HUES6 (cell line): ENCODE measurements around the gene THAP4.
A peak's percentile ranks its signal among the peaks of the same experiment; 100 is the strongest.

ENCODE experiments used
- H3K27ac ChIP-seq: 2 replicates; pipeline ENCODE4 v1.7.0; 2013; ENCODE audit warnings: low read depth, mild to moderate bottlenecking, low read length, inconsistent platforms
- H3K27me3 ChIP-seq: 2 replicates; pipeline ENCODE4 v1.6.1; 2013; ENCODE audit warnings: low read length; ENCODE audit not compliant: control insufficient read depth, insufficient read depth
- H3K36me3 ChIP-seq: 2 replicates; pipeline ENCODE4 v1.6.1; 2013; ENCODE audit warnings: low read length; ENCODE audit not compliant: control insufficient read depth, insufficient read depth
- H3K4me1 ChIP-seq: 2 replicates; pipeline ENCODE4 v1.6.1; 2013; ENCODE audit warnings: low read length; ENCODE audit not compliant: control insufficient read depth, insufficient read depth
- H3K4me3 ChIP-seq: 2 replicates; pipeline ENCODE4 v1.5.1; 2013; ENCODE audit warnings: low read depth, low read length
- H3K9ac ChIP-seq: one replicate; pipeline ENCODE4 v1.6.1; 2013; ENCODE audit warnings: mild to moderate bottlenecking, low read length
- H3K9me3 ChIP-seq: 2 replicates; pipeline ENCODE4 v1.6.1; 2013; ENCODE audit warnings: low read depth, low read length; ENCODE audit not compliant: control insufficient read depth, insufficient read depth

Gene THAP4

DNA sequence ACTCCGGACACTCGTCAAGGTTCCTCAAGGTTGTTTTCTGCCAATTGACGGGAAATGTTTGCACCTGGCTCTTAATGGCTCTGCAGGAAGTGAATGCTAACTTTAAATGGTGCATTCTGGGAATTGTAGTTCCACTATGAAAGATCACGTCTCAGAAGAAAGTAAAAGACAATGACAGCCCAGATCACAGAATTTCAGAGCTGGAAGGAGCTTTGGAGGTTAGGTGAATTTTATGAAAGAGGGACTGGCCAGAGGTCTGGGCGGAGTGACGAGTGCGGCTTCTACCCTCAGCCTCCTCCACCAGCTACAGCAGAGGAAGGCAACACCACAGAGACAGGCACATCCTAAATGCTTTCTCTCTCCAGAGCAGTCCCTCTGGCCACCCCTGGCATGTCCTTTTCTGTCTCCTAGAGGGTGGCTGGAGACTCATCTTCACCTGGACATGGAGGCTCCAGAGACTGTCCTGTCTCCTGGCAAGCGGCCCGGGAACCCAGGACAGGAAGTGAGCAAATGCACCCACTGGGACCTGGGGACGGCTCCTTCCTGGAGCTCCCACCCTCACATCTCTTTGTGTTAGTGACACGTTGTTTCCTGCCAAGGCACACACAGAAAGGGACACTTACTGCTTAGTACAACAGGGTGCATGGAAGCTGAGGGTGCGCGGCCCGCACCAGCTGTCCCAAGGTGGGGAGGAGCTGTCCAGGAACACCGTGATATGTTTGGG is 19.4 kb downstream of the THAP4 start:
- peaks cover 7% of the 10 kb centered on the region; the same call in 1 of the 2 replicates for H3K36me3 ChIP-seq
- H3K27me3 ChIP-seq: no peaks in the 10 kb centered on the region
- peaks cover 7% of the 10 kb centered on the region for H3K4me1 ChIP-seq
- no peak overlapping the region for H3K9ac ChIP-seq
- H3K9me3 ChIP-seq: no peaks in the 10 kb centered on the region
- peak overlapping the region; percentile 43 for H3K4me3 ChIP-seq
- no peak overlapping the region for H3K27ac ChIP-seq

GRCh38 chr2:241616168-241617125 is 20.5 kb downstream of the THAP4 start:
- Histone ChIP-seq H3K9me3 (no peaks in the 10 kb centered on the region), H3K27me3 (no peaks in the 10 kb centered on the region), H3K9ac (no peak overlapping the region), H3K36me3 (peaks cover 7% of the 10 kb centered on the region; the same call in 1 of the 2 replicates), H3K27ac (no peak overlapping the region), H3K4me3 (no peak overlapping the region), H3K4me1 (peaks cover 7% of the 10 kb centered on the region)

- Histone ChIP-seq H3K4me1 (peaks cover 12% of the 10 kb centered on the region), H3K9me3 (no peaks in the 10 kb centered on the region), H3K27me3 (no peaks in the 10 kb centered on the region), H3K9ac (no peak overlapping the region), H3K27ac (no peak overlapping the region), H3K4me3 (no peak overlapping the region), H3K36me3 (peaks cover 7% of the 10 kb centered on the region; the same call in 1 of the 2 replicates)
Observed at GRCh38 chr2:241615522-241616052, 21.4 kb downstream of the THAP4 start.

GRCh38 chr2:241615041-241615440 is 21.9 kb downstream of the THAP4 start:
- no peak overlapping the region for H3K9ac ChIP-seq
- no peak overlapping the region for H3K4me3 ChIP-seq
- H3K27ac ChIP-seq: no peak overlapping the region

DNA sequence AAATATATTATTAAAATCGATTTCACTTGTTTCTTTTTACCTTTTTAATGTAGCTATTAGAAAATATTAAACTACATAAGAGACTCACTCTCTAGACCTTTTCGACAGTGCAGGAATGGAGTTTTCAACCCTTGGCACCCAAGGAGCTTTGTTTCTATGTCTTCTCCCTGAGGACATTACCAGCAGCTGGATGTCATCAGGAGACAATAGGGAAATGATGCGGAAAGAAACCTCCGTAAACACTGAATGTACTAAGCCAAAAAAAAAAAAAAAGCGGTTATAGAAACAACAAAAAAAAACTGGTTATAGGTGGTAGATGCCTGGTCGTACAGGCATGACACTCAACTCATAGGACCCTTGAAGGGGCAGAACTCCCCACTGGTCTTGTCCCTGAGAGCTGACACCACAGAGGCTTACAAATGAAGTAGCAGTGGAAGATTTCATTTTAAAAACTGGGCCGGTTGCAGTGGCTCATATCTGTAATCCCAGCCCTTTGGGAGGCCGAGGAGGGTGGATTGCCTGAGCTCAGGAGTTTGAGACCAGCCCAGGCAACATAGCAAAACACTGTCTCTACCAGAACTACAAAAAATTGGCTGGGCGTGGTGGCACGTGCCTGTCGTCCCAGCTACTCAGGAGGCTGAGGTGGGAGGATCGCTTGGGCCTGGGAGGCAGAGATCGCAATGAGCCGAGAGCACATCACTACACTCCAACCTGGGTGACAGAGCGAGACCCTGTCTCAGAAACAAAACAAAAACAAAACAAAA is 23.8 kb downstream of the THAP4 start:
- no peaks in the 10 kb centered on the region for H3K27me3 ChIP-seq
- no peak overlapping the region for H3K4me3 ChIP-seq
- H3K36me3 ChIP-seq: no peaks in the 10 kb centered on the region
- H3K9me3 ChIP-seq: no peaks in the 10 kb centered on the region
- no peak overlapping the region for H3K27ac ChIP-seq
- no peak overlapping the region for H3K9ac ChIP-seq
- peaks cover 12% of the 10 kb centered on the region for H3K4me1 ChIP-seq

More at GRCh38 chr2:241615041-241615440, 21.9 kb downstream of the THAP4 start:
- peaks cover 12% of the 10 kb centered on the region for H3K4me1 ChIP-seq
- peaks cover 7% of the 10 kb centered on the region; the same call in 1 of the 2 replicates for H3K36me3 ChIP-seq
- H3K27me3 ChIP-seq: no peaks in the 10 kb centered on the region
- H3K9me3 ChIP-seq: no peaks in the 10 kb centered on the region

DNA sequence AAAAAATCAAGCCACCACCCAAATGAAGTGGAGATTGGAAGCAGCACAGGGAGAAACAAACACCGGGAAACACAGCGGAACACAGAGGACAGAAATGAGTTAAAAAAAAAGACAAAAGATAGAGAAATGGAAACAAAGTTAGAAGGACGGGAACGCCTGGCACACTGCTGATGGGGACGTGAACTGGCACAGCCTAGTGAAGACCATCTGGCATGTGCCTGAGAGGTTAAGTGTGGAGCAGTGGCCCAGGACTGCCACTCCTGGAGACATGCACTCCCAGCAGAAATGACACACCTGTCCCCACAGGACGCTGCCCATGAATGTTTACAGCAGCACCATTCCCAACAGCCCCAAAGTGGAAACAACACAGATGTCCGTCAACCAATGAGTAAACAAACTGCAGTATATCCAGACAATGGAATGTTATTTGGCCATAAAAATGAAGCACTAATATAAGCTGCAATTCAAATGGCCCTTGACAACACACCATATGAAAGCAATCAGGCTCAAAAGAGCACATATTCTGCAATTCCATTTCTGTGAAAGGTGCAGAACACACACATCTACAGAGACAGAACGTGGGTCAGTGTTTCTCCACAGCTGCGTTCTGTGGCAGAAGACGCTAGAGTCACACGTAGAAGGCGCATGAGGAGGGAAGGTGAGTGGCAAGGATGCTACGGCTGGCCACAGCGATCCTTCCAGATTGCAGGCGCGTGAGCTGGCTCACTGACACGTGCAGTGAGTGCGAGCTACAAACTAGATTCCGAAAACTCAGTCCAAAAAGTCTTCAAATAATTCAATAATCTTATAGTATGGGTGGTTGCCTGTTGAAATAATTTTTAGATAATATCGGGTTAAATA is 24.6 kb downstream of the THAP4 start:
- Histone ChIP-seq H3K27me3 (no peaks in the 10 kb centered on the region), H3K4me3 (no peak overlapping the region), H3K4me1 (peaks cover 6% of the 10 kb centered on the region), H3K27ac (no peak overlapping the region), H3K9ac (no peak overlapping the region), H3K9me3 (no peaks in the 10 kb centered on the region), H3K36me3 (no peaks in the 10 kb centered on the region)

GRCh38 chr2:241611062-241611461 is 25.9 kb downstream of the THAP4 start:
- Histone ChIP-seq H3K4me3 (peak overlapping the region; percentile 68), H3K9ac (peak overlapping the region; percentile 63), H3K27me3 (no peaks in the 10 kb centered on the region), H3K36me3 (peaks cover 8% of the 10 kb centered on the region), H3K27ac (no peak overlapping the region), H3K9me3 (no peaks in the 10 kb centered on the region), H3K4me1 (peaks cover 5% of the 10 kb centered on the region)

DNA sequence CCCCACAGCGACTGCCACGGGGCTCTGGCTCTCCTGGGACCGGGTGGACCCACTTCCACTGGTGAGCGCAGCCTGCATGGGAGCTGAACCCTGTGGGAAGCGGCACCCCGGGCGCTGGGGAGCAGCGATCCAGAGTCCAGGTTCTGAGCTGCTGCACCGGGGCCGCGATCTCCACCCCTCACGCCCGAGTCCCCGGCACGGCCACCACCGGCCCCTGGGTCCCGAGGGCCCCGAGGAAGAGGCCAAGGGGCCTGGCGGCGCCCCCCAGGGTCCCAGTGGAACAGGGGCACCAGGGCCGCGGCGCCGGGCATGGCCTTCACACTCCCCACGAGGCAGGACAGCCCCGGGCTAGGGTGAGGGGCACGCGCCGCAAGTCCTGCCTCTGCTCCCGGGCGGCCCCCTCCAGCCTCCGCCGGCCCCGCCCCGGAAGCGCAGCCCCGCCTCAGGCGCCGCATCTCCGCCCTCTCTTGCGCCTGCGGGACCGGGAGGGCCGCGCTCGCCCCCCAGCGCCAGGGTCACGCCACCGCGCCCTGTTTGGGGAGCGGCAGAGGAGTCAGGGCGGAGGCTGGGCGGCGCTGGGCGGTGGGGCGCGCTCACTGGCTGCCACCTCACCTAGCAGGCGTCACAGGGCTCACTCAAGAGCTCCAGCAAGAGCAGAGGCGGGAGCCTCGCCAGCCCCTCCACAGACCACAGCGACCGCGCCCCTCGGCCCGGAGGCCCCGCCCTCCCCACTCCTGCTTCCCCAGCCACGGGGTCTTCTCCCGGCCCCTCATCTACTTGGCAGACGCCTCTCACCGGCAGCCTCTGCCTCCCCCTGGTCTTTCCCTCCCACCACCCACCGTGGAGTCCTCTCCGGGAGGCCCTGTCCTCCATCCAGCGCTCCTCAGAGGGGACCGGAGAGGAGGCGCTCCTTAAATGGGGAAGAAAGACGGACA is 26.8 kb downstream of the THAP4 start:
- Histone ChIP-seq H3K4me1 (peaks cover 5% of the 10 kb centered on the region), H3K9ac (peak overlapping the region; percentile 66), H3K36me3 (peaks cover 15% of the 10 kb centered on the region), H3K4me3 (peak overlapping the region; percentile 68), H3K27ac (peak overlapping the region; percentile 78), H3K9me3 (no peaks in the 10 kb centered on the region), H3K27me3 (no peaks in the 10 kb centered on the region)

GRCh38 chr2:241608881-241609280 is 28.1 kb downstream of the THAP4 start:
- H3K4me3 ChIP-seq: no peak overlapping the region
- no peaks in the 10 kb centered on the region for H3K27me3 ChIP-seq
- H3K9ac ChIP-seq: no peak overlapping the region
- H3K9me3 ChIP-seq: no peaks in the 10 kb centered on the region
- peaks cover 20% of the 10 kb centered on the region for H3K36me3 ChIP-seq
- no peak overlapping the region for H3K27ac ChIP-seq
- peaks cover 5% of the 10 kb centered on the region for H3K4me1 ChIP-seq
